ENCODE data around the gene AP5S1. TPM values are rescaled to one million over a fixed set of nuclear protein-coding genes. Genes with fewer than 3 reads are reported as not detected.
A peak's percentile ranks its signal among the peaks of the same experiment; 100 is the strongest.

The AP5S1 gene
- total and polyA plus RNA-seq, 11 donors: 9.5 to 18.6 (median 11.4) TPM

- intact Hi-C loops (cut with DNase I): loop anchor here in 4 of 10 donors (1.0 to 5.0 kb wide), 4 partner anchors 26 to 130 kb away; partner anchors contain the start of genes AP5S1 (in 2 of the 4) and CENPB (in 2 of the 4)
- ATAC-seq: peak; percentile 97 to 98 (median 98)
- H3K4me3 ChIP-seq: peak within 1 kb of the TSS; percentile 71 to 99 (median 90)
- H3K36me3 ChIP-seq: peaks cover 0 to 4% (median 0%) of the 10 kb centered on the region in 9 donors
- H3K9me3 ChIP-seq: no peaks in the 10 kb centered on the region
- TF ChIP-seq CTCF (IDR thresholded peaks at IDR 0.05) (peak in 1 of 12 donors; percentile 25), POLR2A (IDR thresholded peaks at IDR 0.05) (peak; percentile 63 to 93)
- H3K4me1 ChIP-seq: peaks cover 0 to 39% (median 18%) of the 10 kb centered on the region in 12 donors
- H3K27ac ChIP-seq: peak within 1 kb of the TSS; percentile 92 to 98 (median 95)
- H3K27me3 ChIP-seq: no peaks in the 10 kb centered on the region
- DNase-seq: peak; percentile 92 to 96 (median 93)
- 0 to 1% (median 0%) methylated on average over 39 to 72 of the region's 72 CpGs for WGBS, 4 donors
These were observed 26.5 kb downstream of the AP5S1 start, which contains the start of gene MAVS for GRCh38 chr20:3846740-3847428. MAVS (plus strand) TSS chr20:3846834; CDS start chr20:3854625, 7,791 bp downstream.

GRCh38 chr20:3847429-3847940, 27.1 kb downstream of the AP5S1 start:
- H3K4me1 ChIP-seq: peaks cover 0 to 39% (median 18%) of the 10 kb centered on the region in 12 donors
- peak overlapping the region; percentile 92 to 98 (median 95) for H3K27ac ChIP-seq
- WGBS, 4 donors: 17 to 18% (median 18%) methylated on average over 8 of the region's 8 CpGs
- intact Hi-C loops (cut with DNase I): loop anchor here in 4 of 10 donors (2.0 to 5.0 kb wide), 3 partner anchors 27 to 130 kb away; partner anchors contain the start of genes AP5S1 (in 2 of the 4) and CENPB (in 1 of the 4)
- DNase-seq (no peak), ATAC-seq (peak in 2 of 4 donors; percentile 0 to 1)
- no peaks in the 10 kb centered on the region for H3K27me3 ChIP-seq
- peak overlapping the region; percentile 71 to 99 (median 90) for H3K4me3 ChIP-seq
- H3K9me3 ChIP-seq: no peaks in the 10 kb centered on the region
- peaks cover 0 to 4% (median 0%) of the 10 kb centered on the region in 9 donors for H3K36me3 ChIP-seq
- no peak for TF ChIP-seq POLR2A (IDR thresholded peaks at IDR 0.05)
- TF ChIP-seq CTCF (IDR thresholded peaks at IDR 0.05): no peak

DNA sequence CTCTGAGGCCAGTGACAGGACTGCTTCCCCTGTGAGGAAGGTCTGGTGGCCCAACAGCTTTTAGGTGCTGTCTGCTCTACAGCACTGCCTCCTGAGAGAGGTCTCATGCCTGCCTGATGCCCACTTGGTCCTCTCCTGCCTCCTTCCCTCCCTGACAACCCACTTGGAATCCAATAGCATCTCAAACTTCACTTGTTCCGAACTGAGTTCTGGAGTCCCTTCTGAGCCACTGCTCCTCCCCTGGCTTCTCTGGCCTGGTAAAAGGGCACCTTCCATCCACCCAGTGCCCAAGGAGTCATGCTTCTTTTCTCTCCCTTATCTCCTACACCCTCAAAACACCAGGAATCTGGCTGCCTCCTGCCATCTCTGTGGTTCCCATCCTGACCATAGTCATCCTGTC, 28.2 kb downstream of the AP5S1 start:
- H3K4me3 ChIP-seq: no peak overlapping the region
- H3K36me3 ChIP-seq: peaks cover 0 to 4% (median 0%) of the 10 kb centered on the region in 9 donors
- 74 to 91% (median 84%) methylated on average over 1 of the region's 1 CpG for WGBS, 4 donors
- no peak overlapping the region for H3K27ac ChIP-seq
- no peak for TF ChIP-seq POLR2A (IDR thresholded peaks at IDR 0.05)
- TF ChIP-seq CTCF (IDR thresholded peaks at IDR 0.05): no peak
- H3K27me3 ChIP-seq: no peaks in the 10 kb centered on the region
- intact Hi-C loops (cut with DNase I): loop anchor here in 2 of 10 donors (5.0 kb wide), 2 partner anchors 61 to 131 kb away; partner anchors contain the start of gene CENPB (in 1 of the 2)
- ATAC-seq: no peak
- DNase-seq: no peak
- H3K9me3 ChIP-seq: no peaks in the 10 kb centered on the region
- H3K4me1 ChIP-seq: peaks cover 0 to 32% (median 18%) of the 10 kb centered on the region in 12 donors

DNA sequence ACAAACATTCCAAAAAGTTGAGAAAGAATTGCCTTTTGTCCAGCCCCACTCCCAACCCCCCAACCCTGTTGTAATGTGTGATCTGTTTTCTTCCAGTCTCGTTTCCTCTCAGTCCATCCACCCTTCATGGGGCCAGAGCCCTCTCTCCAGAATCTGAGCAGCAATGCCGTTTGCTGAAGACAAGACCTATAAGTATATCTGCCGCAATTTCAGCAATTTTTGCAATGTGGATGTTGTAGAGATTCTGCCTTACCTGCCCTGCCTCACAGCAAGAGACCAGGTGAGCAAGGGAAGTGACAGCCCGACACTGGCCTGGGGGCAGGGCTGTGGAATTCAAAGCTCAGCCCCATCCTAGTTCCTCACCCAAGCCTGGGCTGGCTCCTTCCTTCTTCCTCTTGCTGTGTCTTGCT, 34.1 kb downstream of the AP5S1 start:
- TF ChIP-seq CTCF (IDR thresholded peaks at IDR 0.05): no peak
- no peak for TF ChIP-seq POLR2A (IDR thresholded peaks at IDR 0.05)
- no peaks in the 10 kb centered on the region for H3K9me3 ChIP-seq
- intact Hi-C loops (cut with DNase I): loop anchor here in 5 of 10 donors (2.0 to 10.0 kb wide), 3 partner anchors 68 to 180 kb away; partner anchors contain the start of genes CENPB (in 5 of the 5) and SPEF1 (in 3 of the 5)
- H3K4me1 ChIP-seq: peaks cover 0 to 14% (median 5%) of the 10 kb centered on the region in 12 donors
- ATAC-seq: peak in 2 of 4 donors; percentile 21 to 36
- H3K27ac ChIP-seq: peak overlapping the region in 1 of 12 donors; percentile 19
- DNase-seq: no peak
- peaks cover 6 to 59% (median 50%) of the 10 kb centered on the region in 9 donors for H3K36me3 ChIP-seq
- H3K4me3 ChIP-seq: no peak overlapping the region
- WGBS, 4 donors: 81 to 85% (median 84%) methylated on average over 4 of the region's 4 CpGs
- H3K27me3 ChIP-seq: no peaks in the 10 kb centered on the region

Data from heart left ventricle (tissue), 16 donors.